WI38 (cell line): ENCODE measurements around the gene HVCN1.
"Not testable (repeated sequence)": the region's sequence is repeated elsewhere in the genome, so short reads cannot be mapped to it uniquely, and the experiment has no call there.

Experiments used
- H3K4me3 ChIP-seq: 2 replicates; pipeline ENCODE4 v1.5.1; 2011; ENCODE audit warnings: low read depth, mild to moderate bottlenecking, control low read depth, low read length
- CTCF ChIP-seq: IDR thresholded peaks from 2 replicates; pipeline ENCODE4 v1.5.1; 2012; ENCODE audit warnings: low read depth, mild to moderate bottlenecking, control low read depth, low read length

Gene HVCN1

GRCh38 chr12:110615171-110615570 is 73.7 kb downstream of the HVCN1 start:
- no peak for TF ChIP-seq CTCF
- H3K4me3 ChIP-seq = no peak overlapping the region

- no peak for TF ChIP-seq CTCF
- peak within 1 kb of the TSS; percentile 73 for H3K4me3 ChIP-seq
Observed at GRCh38 chr12:110613771-110614684, 74.9 kb downstream of the HVCN1 start, which contains the start of gene TCTN1. TSS of gene TCTN1 (plus strand) at chr12:110614129. CDS start at chr12:110614183, 54 bp downstream.

- TF ChIP-seq CTCF = no peak
- peak overlapping the region; percentile 73 for H3K4me3 ChIP-seq
Observed at GRCh38 chr12:110613071-110613770, 75.7 kb downstream of the HVCN1 start.

GRCh38 chr12:110606253-110606611 is 82.7 kb downstream of the HVCN1 start:
- no peak for TF ChIP-seq CTCF
- H3K4me3 ChIP-seq = no peak overlapping the region

GRCh38 chr12:110602085-110602814 is 86.7 kb downstream of the HVCN1 start:
- peak; percentile 53 for TF ChIP-seq CTCF

GRCh38 chr12:110600254-110600653 is 88.7 kb downstream of the HVCN1 start:
- no peak for TF ChIP-seq CTCF
- no peak overlapping the region for H3K4me3 ChIP-seq

More at GRCh38 chr12:110602085-110602814, 86.7 kb downstream of the HVCN1 start:
- H3K4me3 ChIP-seq = not testable (repeated sequence)
